Hepatic stellate cell (primary cell): ENCODE data around the gene BRD3OS.
"Not testable (repeated sequence)": the region's sequence is repeated elsewhere in the genome, so short reads cannot be mapped to it uniquely, and the experiment has no call there.

Experiments used
- DNase-seq: peaks from one replicate; pipeline ENCODE4 v3.0.0; 2011; ENCODE audit warnings: low spot score

BRD3OS gene

DNA sequence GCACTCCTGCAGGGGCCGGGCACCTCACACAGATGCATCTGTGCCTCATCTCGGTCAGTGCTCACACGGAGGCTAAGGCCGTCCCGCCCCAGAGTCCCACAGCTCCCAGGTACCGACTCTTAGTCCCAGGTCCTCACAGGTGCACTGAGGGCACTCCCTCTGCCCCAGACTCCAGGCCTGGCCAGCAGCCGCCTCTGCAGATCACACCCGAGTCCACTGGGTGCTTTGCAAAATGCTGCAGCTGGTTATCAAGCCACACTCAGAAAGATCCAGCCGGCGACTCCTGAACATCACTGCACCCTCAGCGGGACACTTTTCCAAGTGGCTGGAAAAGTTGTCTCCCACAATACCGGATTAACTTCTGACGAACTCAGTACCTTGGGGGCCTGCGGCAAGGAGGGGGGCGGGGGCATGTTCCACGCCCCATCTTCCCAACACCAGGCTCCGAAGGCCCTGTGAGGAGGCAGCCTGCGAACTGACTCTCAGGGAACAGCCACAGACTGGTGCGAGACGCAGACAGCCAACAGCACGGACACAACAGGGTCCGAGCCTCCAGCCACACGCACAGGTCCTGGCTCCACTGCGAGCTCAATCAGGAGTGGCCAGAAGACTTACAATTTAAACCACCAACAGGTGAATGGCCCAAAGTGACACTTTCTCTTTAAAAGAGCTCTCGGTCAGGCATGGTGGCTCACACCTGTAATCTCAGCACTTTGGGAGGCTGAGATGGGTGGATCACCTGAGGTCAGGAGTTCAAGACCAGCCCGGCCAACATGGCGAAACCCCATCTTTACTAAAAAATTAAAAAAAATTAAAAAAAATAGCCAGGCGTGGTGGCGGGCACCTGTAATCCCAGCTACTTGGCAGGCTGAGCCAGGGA, 38.5 kb downstream of the BRD3OS start:
- no peak for DNase-seq

DNA sequence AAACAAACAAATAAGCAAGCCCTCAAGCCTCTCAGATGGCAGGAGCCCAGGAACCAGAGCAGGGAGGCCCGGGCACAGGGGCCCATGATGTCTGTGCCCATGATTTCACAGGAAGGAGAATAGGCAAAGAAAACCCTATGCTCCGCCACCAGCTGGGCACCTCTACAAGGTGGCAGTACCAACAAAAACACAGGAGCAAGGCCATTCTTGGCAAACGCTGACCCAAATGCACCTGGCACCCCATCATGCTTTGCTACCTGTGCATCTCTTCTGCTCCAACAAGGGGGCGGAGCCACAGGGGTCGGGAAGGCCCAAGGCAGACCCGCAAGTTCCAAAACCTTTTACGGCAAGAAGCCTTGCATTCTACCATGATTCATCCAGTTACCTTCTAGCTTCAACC, 39.4 kb downstream of the BRD3OS start:
- no peak for DNase-seq

DNA sequence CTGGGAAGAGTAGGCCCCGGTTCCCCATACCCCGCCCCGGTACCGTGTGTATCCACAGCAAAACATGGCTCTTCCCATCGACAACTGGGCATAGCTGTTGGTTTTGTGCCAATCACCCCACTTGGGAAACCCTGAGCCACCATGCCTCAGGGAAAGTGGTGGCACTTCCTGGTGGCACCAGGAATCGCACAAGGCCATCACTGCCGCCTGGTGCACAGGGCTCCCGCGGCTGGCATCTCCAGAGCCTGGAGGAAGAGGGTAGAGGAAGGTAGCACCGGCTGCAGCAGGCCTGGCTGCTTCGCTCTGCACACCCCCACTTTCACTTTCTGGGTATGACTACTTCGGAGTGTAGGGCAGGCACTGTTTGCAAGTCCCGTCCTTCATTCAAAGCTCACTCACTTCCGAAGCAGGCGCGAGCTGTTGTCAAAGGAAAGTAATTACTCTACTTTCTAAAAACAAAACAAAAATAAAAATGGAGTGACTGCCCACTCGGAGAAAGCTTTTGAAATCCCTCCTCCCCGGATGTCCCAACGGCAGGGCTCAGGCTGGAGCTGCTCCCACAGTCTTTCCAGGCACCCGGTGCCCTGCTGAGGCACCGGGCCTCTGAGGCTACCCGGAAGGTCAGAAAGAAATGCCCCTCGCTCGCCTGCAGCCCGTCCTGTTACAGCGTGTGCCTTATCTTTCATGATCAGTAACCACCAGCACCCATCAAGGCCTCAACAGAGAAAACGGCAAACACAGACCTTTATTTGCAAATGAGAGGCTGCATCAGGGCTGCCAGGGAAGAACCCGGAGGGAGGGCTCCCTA, 40.5 kb downstream of the BRD3OS start:
- DNase-seq, result peak; percentile 89

DNA sequence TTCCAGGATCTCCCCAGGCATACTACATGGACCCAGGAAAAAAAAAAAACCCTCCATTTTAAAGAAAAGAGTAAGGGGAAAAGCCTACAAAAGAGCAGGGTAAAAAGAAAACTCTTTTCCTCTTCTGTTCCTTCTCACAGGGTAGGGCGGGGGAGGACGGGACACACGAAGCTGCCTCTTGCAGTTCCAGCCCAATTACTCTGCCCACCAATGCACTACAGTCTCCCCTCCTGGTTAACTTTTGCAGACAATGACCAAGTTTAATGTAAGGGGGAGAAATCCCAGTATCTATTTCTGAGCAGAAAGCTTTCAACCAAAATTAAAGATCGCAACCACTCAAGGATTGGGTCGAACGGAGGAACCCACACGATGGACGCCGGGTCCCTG, 41.2 kb downstream of the BRD3OS start:
- peak; percentile 69 for DNase-seq

DNA sequence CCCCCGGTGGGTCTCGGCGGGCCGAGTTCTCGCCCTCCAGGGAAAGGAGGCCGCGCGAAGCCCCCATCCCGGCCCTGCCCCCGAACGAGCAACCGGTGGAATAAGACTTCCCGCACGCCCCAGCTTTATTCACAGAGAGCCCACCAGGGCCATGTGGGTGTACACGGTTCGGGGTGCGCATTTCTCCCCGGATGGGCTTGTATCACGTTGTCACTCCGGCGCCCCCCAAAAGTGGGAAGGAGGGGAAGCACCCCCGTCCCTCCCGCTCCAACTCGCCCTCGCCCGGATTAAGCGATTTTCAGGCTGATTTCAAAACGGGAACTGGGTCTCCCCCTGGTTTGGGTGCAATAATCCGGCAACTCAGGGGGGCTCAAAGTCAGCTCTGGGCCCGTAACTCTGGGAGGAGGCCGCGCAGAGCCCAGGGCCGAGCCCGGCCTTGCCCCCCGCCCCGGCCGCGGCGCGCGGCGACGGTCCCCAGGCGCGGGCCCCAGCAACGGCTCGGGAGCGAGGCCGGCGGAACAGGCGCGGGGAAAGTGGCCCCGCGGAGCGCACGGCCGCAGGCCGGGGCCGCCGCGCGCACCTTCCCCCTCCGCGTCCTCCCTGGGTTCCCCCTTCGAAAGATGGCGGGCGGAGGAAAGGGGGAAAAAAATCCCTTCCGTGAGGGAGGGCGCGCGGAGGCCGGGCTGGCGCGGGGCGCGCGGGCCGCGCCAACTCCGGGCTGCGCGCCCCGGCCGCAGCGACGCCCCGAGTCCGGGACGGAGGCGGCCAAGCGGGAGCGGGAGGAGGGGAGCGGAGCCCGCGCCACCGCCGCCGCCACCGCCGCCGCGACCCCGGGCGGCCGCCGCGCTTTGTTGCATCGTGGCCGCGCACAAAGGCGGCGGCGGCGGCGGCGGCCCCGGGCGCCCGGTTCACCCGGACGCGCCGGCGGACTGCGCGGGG, 41.9 kb downstream of the BRD3OS start:
- DNase-seq, result peak; percentile 68

DNA sequence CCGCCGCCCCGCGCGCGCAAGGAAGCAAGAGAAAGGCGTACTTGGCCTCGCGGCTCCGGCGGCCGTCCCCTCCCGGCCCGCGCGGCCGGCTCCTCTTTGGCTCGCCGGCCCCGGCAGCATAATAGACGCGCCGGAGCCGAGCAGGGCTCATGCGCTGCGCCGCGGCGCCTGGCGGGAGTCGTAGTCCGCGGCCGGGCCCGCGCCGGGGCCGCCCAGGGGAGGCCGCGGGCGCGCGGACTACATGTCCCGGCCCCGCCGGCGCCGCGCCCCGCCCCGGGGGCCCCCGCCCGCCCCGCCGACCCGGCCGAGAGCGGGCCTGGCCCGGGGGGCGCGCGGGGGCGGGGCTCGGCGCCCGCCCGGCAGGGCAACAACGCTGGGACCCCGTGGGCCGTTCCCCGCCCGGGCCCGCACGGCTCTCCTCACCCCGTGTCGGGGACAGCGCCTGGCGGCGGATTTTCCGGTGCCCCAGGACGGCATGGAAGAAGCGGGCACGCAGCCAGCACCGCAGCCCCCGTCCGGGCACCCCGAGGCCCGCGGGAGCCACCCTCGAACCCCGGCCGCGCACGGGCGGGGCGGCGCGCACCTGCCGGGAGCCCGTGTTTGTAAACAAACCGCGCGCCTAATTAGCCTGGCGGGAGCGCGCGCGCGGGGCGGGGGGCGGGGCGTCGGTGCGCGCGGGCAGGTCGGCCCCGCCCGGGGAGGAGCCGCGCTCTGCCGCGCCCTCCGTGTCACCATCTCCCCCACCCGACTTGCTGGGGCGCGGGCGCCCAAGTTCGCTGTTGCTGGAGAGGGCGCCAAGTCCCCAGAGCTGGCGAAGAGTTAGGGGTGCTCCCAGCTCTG, 42.8 kb downstream of the BRD3OS start, which contains the start of gene BRD3:
Gene BRD3, minus strand, starts transcription at position 123 of the 840 bp plus-strand sequence. CDS start 14,549 bp downstream, outside the sequence.
- peak; percentile 96 for DNase-seq

DNA sequence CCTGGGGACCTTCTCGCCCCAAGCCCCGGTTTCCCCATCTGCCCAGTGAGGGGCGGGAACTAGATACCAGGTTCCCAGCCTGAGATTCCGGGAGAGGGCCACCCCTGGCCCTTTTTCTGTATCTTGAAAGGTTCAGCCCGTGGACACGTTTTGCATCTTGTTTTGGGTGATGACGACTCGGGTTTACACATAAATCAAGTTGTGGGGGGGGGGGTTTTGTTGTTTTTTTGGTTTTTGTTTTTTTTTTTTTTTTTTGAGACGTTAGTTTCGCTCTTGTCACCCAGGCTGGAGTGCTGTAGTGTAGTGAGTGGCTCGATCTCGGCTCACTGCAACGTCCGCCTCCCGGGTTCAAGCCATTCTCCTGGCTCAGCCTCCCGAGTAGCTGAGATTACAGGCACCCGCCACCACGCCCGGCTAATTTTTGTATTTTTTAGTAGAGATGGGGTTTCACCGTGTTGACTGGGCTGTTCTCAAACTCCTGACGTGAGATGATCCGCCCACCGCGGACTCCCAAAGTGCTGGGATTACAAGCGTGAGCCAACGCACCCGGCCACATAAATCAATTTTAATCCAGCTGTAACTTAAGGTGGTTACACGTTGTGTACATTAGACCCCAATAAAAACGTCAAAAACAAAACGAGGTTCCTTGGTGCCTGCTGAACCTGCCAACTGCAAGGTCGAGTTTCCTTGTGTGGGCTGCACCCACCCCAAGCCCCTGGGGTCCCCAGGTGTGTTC, 43.6 kb downstream of the BRD3OS start:
- no peak for DNase-seq

DNA sequence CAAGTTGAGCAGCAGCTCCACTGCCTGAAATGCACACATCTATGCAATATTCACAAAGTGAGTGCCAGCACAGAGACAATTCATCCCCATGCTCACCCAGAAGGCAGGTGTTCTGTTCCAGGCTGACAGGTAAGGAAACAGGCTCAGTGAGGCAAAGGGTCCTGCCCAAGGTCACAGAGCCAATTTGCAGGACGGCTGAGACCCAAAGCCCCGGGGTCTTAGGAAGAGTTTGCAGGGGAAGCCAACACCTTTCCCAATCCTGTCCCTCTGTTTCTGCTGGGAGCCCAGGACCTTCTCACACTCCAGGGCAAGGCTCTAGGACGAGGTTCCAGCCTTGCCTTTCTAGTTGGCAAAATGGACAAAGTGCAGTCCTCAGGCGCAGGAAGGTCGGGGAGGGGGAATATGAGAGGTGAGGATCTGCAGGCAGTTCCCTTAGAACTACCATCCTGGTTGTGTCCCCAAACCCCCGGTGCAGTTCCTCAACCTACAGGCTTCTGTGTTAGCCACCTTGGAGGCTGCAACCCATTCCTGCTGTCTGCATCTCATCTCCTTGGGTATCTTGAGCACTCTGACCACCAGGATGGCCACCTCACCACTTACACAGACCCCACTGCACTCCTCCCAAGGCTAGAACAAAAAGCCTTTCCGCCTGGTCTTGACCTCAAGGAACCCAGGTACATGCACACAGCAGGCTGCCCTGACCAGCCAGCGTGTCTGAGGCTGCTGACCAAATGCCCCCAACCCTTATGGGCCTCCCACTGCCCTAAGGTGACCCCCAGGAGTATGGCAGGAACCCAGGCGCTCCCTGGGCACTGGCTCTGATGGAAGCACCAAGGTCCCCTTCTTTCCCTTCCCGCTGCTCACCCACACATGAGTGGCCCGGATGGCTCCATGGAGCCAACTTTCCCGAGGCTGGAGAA, 44.5 kb downstream of the BRD3OS start:
- DNase-seq, result no peak

DNA sequence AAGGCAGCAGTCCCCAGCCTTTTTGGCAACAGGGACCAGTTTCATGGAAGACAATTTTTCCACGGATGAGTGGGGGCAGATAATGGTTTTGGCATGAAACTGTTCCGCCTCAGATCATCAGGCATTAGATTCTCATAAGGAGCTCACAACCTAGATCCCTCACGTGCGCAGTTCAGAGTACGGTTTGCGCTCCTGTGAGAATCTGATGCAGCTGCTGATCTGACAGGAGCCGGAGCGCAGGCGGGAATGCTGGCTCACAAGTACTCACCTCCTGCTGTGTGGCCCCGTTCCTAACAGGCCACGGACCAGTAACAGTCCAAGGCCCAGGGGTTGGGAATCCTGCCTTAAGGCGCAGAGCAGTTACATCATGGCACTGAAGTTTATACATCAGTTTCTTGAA, 45.9 kb downstream of the BRD3OS start:
- no peak for DNase-seq

DNA sequence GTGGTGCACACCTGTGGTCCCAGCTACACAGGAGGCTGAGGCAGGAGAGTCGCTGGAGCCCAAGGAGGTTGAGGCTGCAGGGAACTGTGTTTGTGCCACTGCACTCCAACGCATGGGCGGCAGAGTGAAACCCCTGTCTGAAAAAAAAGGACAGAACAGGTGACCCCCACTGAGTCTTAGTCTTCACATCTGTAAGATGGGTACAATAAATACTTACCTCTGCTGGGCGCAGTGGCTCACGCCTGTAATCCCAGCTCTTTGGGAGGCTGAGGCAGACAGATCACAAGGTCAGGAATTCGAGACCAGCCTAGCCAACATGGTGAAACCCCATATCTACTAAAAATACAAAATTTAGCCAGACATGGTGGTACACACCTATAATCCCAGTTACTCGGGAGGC, 47.4 kb downstream of the BRD3OS start:
- not testable (repeated sequence) for DNase-seq

DNA sequence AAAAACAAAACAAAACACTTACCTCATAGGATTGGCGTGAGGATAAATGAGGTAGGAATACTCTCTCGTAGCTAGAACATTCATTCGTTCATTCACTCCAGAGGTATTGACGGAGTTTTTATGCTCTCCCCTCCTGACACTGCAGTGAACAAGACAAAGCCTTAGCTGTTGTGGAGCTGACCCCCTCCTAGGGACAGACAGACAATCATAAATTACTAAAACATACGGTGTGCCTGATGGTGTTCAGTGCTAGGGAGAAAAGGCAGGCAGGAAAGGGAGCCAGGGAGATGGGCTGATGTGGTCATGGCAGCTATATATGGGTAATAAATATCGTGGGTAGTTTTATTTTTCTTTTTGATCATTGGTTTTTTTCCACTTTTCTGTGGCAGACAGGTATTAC, 48.2 kb downstream of the BRD3OS start:
- DNase-seq, result no peak

DNA sequence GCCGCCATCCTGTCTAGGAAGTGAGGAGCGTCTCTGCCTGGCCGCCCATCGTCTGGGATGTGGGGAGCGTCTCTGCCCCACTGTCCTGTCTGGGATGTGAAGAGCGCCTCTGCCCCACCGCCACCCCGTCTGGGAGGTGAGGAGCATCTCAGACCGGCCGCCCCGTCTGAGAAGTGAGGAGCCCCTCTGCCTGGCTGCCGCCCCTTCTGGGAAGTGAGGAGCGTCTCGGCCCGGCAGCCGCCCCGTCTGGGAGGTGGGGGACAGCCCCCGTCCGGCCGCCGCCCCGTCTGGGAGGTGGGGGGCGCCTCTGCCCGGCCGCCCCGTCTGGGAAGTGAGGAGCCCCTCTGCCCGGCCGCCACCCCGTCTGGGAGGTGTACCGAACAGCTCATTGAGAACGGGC, 50.4 kb downstream of the BRD3OS start:
- not testable (repeated sequence) for DNase-seq

DNA sequence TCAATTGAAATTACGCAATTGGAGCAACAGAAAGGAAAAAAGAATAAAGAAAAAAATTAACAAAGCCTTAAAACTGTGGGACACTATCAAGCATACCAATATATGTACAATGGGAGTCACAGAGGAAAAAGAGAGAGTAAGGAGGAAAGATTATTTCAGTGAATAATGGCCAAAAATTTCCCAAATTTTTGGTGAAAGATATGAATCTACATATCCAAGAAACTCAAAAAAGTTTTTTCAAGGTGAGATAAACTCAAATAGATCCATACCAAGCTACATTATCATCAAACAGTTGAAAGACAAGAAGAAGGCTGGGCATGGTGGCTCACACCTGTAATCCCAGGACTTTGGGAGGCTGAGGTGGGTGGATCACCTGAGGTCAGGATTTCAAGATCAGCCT, 51.4 kb downstream of the BRD3OS start:
- no peak for DNase-seq
